ENCODE results near the gene A4GNT. TPM values are rescaled to one million over a fixed set of nuclear protein-coding genes. Genes with fewer than 3 reads are reported as not detected.
A peak's percentile ranks its signal among the peaks of the same experiment; 100 is the strongest.
"Not testable (repeated sequence)": the region's sequence is repeated elsewhere in the genome, so short reads cannot be mapped to it uniquely, and the experiment has no call there.

Gene A4GNT
- total and polyA plus RNA-seq, 2 experiments from 2014 or later, result not detected

- peaks cover 43% of the 10 kb centered on the region for H3F3A ChIP-seq (ENCODE audit: insufficient read depth)
- H3K4me3 ChIP-seq, result no peak overlapping the region
- no peak overlapping the region for H3K27ac ChIP-seq
- no peak for DNase-seq
- H3K79me2 ChIP-seq (ENCODE audit: insufficient read depth), result peaks cover 21% of the 10 kb centered on the region
- peaks cover 22% of the 10 kb centered on the region for H3K4me1 ChIP-seq (ENCODE audit: insufficient read depth)
- H3K27me3 ChIP-seq (replicated peaks; ENCODE audit: insufficient read depth), result no peaks in the 10 kb centered on the region
- TF ChIP-seq EZH2phosphoT487 (IDR thresholded peaks at IDR 0.05; ENCODE audit: insufficient read depth, low read depth) (no peak), EZH2 (IDR thresholded peaks at IDR 0.05; ENCODE audit: insufficient read depth, poor library complexity, severe bottlenecking) (no peak)
- no peak overlapping the region for H3K9ac ChIP-seq
- H2AFZ ChIP-seq, result no peak overlapping the region
- 49 to 50% methylated on average over 2 of the region's 2 CpGs for WGBS, 2 experiments (ENCODE audit: low coverage in 1 of 2, low lambda C conversion rate in 2 of 2, missing lambda C conversion rate in 2 of 2)
- in situ Hi-C loops (cut with MboI), result no loop called here
- peaks cover 20% of the 10 kb centered on the region for H3K36me3 ChIP-seq (ENCODE audit: low read depth)
- no peaks in the 10 kb centered on the region for H3K9me3 ChIP-seq (ENCODE audit: low read depth)
- no peaks in the 10 kb centered on the region for H3K9me2 ChIP-seq (ENCODE audit: insufficient read depth)
- H3K4me2 ChIP-seq (ENCODE audit: unreplicated experiment), result no peak overlapping the region
- no peaks in the 10 kb centered on the region for H4K20me1 ChIP-seq (ENCODE audit: insufficient read depth)
Observed at GRCh38 chr3:138093721-138094120, 38.5 kb downstream of the A4GNT start.

- Histone ChIP-seq H2AFZ (no peak overlapping the region), H3F3A (ENCODE audit: insufficient read depth) (peaks cover 45% of the 10 kb centered on the region), H3K4me3 (no peak overlapping the region), H3K9me3 (ENCODE audit: low read depth) (no peaks in the 10 kb centered on the region), H3K4me1 (ENCODE audit: insufficient read depth) (peaks cover 27% of the 10 kb centered on the region), H3K4me2 (ENCODE audit: unreplicated experiment) (peak overlapping the region; percentile 3), H4K20me1 (ENCODE audit: insufficient read depth) (no peaks in the 10 kb centered on the region), H3K36me3 (ENCODE audit: low read depth) (peaks cover 30% of the 10 kb centered on the region), H3K27me3 (replicated peaks; ENCODE audit: insufficient read depth) (no peaks in the 10 kb centered on the region), H3K79me2 (ENCODE audit: insufficient read depth) (peaks cover 9% of the 10 kb centered on the region; the same call in 1 of the 2 replicates), H3K9me2 (ENCODE audit: insufficient read depth) (no peaks in the 10 kb centered on the region), H3K9ac (no peak overlapping the region), H3K27ac (peak overlapping the region; percentile 68)
- TF ChIP-seq EZH2 (IDR thresholded peaks at IDR 0.05; ENCODE audit: insufficient read depth, poor library complexity, severe bottlenecking) (no peak), EZH2phosphoT487 (IDR thresholded peaks at IDR 0.05; ENCODE audit: insufficient read depth, low read depth) (no peak)
- WGBS, 2 experiments (ENCODE audit: low coverage in 1 of 2, low lambda C conversion rate in 2 of 2, missing lambda C conversion rate in 2 of 2), result 50 to 54% methylated on average over 2 of the region's 2 CpGs
- in situ Hi-C loops (cut with MboI), result no loop called here
- peak; percentile 78 for DNase-seq
Observed at GRCh38 chr3:138092023-138092422, 40.2 kb downstream of the A4GNT start.

- H3F3A ChIP-seq (ENCODE audit: insufficient read depth), result peaks cover 46% of the 10 kb centered on the region
- H3K36me3 ChIP-seq (ENCODE audit: low read depth), result peaks cover 26% of the 10 kb centered on the region
- no peak overlapping the region for H2AFZ ChIP-seq
- H3K4me2 ChIP-seq (ENCODE audit: unreplicated experiment), result peak overlapping the region; percentile 50
- H3K4me3 ChIP-seq, result no peak overlapping the region
- H3K4me1 ChIP-seq (ENCODE audit: insufficient read depth), result peaks cover 27% of the 10 kb centered on the region
- H3K79me2 ChIP-seq (ENCODE audit: insufficient read depth), result no peaks in the 10 kb centered on the region; the same call in 1 of the 2 replicates
- H3K9ac ChIP-seq, result peak overlapping the region; percentile 24
- no peaks in the 10 kb centered on the region for H3K9me2 ChIP-seq (ENCODE audit: insufficient read depth)
- H4K20me1 ChIP-seq (ENCODE audit: insufficient read depth), result no peaks in the 10 kb centered on the region
- peak; percentile 89 for DNase-seq
- H3K9me3 ChIP-seq (ENCODE audit: low read depth), result no peaks in the 10 kb centered on the region
- TF ChIP-seq EZH2 (IDR thresholded peaks at IDR 0.05; ENCODE audit: insufficient read depth, poor library complexity, severe bottlenecking), result no peak
- 19 to 23% methylated on average over 3 of the region's 3 CpGs for WGBS, 2 experiments (ENCODE audit: low coverage in 1 of 2, low lambda C conversion rate in 2 of 2, missing lambda C conversion rate in 2 of 2)
- H3K27me3 ChIP-seq (replicated peaks; ENCODE audit: insufficient read depth), result no peaks in the 10 kb centered on the region
- H3K27ac ChIP-seq, result peak overlapping the region; percentile 79
- in situ Hi-C loops (cut with MboI), result no loop called here
Observed at GRCh38 chr3:138089091-138089490, 43.1 kb downstream of the A4GNT start.

GRCh38 chr3:138085745-138086144 is 46.4 kb downstream of the A4GNT start:
- H3K4me3 ChIP-seq; DNase-seq; H2AFZ ChIP-seq; H3K9me2 ChIP-seq (ENCODE audit: insufficient read depth); in situ Hi-C loops (cut with MboI); H3K4me2 ChIP-seq (ENCODE audit: unreplicated experiment); H4K20me1 ChIP-seq (ENCODE audit: insufficient read depth); H3K27me3 ChIP-seq (replicated peaks; ENCODE audit: insufficient read depth); H3K9me3 ChIP-seq (ENCODE audit: low read depth); H3K9ac ChIP-seq; H3K79me2 ChIP-seq (ENCODE audit: insufficient read depth); H3K27ac ChIP-seq: not testable (repeated sequence)
- H3K4me1 ChIP-seq (ENCODE audit: insufficient read depth), result peaks cover 49% of the 10 kb centered on the region
- WGBS, 2 experiments (ENCODE audit: low coverage in 1 of 2, low lambda C conversion rate in 2 of 2, missing lambda C conversion rate in 2 of 2), result 82 to 100% methylated on average over 1 of the region's 3 CpGs
- peaks cover 59% of the 10 kb centered on the region for H3F3A ChIP-seq (ENCODE audit: insufficient read depth)
- peaks cover 24% of the 10 kb centered on the region for H3K36me3 ChIP-seq (ENCODE audit: low read depth)

GRCh38 chr3:138084196-138084595 is 48.0 kb downstream of the A4GNT start:
- no peak overlapping the region for H2AFZ ChIP-seq
- H3K36me3 ChIP-seq (ENCODE audit: low read depth), result peaks cover 24% of the 10 kb centered on the region
- no peaks in the 10 kb centered on the region for H4K20me1 ChIP-seq (ENCODE audit: insufficient read depth)
- peaks cover 63% of the 10 kb centered on the region for H3F3A ChIP-seq (ENCODE audit: insufficient read depth)
- no peak overlapping the region for H3K9ac ChIP-seq
- TF ChIP-seq EZH2 (IDR thresholded peaks at IDR 0.05; ENCODE audit: insufficient read depth, poor library complexity, severe bottlenecking) (no peak), EZH2phosphoT487 (IDR thresholded peaks at IDR 0.05; ENCODE audit: insufficient read depth, low read depth) (no peak)
- H3K4me1 ChIP-seq (ENCODE audit: insufficient read depth), result peaks cover 56% of the 10 kb centered on the region
- no peak overlapping the region for H3K4me2 ChIP-seq (ENCODE audit: unreplicated experiment)
- H3K27ac ChIP-seq, result peak overlapping the region; percentile 96; the same call in 1 of the 2 replicates
- H3K9me2 ChIP-seq (ENCODE audit: insufficient read depth), result no peaks in the 10 kb centered on the region
- no peaks in the 10 kb centered on the region for H3K9me3 ChIP-seq (ENCODE audit: low read depth)
- peaks cover 7% of the 10 kb centered on the region; the same call in 1 of the 2 replicates for H3K79me2 ChIP-seq (ENCODE audit: insufficient read depth)
- DNase-seq, result no peak
- H3K4me3 ChIP-seq, result no peak overlapping the region
- H3K27me3 ChIP-seq (replicated peaks; ENCODE audit: insufficient read depth), result no peaks in the 10 kb centered on the region
- in situ Hi-C loops (cut with MboI), result no loop called here

All from GM23248 (cell line).